Measurements from ENCODE around the gene HHIP.
"Not testable (repeated sequence)": the region's sequence is repeated elsewhere in the genome, so short reads cannot be mapped to it uniquely, and the experiment has no call there.

The HHIP gene

DNA sequence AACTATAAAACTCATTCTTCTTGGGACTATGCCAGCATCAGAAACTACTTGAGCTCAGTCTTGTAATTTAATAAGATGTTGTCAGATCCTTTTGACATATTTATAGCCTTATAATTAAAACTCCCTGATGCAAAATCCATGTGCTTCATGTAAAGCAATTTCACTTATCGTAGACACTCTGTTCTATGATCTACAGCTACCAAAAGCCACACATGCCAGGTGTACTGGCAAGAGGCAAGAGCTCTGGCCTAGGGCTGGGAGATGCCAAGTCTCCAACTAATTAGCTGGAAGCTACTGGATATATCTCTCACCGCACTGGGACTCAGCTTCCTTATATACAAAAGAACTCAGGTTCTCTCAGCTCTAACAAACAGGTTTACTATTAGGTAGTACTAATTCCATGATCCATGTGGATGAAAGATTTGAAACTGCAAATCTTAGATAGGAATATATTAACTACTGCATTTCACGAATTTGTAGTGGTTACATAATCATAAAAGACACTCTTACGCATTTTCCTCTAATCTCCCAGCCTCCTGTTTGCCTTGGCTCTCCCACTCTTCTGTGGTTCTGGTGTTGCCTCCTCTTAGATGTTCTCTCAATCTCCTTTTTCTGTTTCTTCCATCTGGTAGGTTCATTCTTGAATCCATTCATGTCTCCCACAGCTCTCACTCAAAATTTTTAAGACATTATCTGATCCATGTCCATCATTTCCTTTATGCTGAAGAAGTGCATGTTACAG lies 103.0 kb downstream of the HHIP start:
- no peak for DNase-seq (ENCODE audit: low read depth in 2 of 2)

DNA sequence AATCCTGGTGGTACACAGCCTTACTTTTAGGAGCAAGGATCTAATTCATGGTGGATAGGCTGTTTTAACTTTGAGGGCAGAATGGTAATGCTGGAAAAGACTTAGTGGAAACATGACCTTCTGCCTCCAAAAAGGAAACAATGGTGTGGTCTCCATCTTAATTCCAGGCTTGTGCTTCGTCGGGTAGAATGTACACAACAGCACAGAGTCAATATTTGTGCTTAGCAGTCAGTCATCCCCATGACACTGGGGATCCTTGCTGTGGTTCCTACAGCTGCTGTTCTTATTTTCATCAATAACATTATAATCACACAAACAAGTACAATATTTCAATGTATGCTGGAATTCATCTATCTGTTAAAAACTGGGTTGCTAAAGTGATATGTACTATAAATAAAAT lies 104.4 kb downstream of the HHIP start:
- DNase-seq (ENCODE audit: low read depth in 2 of 2) = no peak

DNA sequence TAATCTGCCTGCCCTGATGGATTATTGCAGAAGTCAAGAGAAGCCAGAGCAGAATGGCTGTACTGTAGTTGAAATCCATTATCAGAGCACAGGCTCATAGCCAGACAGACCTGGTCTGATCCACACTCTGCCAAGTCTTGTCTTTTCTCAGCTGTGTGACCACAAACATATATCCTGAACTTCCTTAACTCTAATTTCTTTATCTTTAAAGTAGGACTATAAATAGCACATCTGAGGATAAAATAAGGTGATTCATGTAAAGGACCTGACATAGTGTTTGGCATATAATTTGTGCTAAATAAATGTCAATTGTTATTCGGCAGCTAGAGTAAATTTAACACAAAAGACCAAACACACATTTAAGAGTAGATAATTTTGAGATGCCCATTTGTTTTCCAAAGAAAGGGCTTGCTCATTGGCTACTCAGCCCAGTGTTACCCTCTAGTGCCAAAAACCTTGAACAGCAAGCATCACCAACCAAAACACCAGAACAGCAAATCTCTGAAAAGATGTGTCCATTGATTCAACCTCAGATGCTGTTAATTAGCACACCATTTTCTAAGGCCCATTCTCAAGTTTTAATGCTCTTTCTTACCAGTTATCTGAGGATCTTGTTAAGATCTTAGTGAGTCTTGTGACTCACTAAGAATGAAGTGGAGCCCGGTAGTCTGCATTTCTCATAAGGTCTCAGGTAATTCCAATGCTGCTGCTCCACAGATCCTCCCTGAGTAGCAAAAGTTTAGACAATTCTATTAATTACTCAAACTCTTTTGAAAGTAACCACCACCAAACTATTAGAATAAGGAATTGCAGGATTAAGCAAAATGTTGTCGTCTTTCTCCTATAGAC lies 108.8 kb downstream of the HHIP start:
- no peak for DNase-seq (ENCODE audit: low read depth in 2 of 2)

DNA sequence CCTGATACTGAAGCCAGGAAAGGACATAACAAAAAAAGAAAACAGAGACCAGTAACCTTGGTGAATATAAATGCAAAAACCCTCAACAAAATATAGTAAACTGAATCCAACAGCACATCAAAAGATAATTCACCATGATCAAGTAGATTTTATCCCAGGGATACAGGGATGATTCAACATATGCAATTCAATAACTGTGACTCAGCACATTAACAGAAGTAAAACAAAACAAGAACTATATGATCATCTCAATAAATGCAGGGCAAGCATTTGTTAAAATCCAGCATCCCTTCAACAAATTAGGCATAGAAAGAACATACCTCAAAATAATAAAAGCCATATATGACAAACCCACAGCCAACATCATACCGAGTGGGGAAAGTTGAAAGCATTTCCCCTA lies 112.0 kb downstream of the HHIP start:
- no peak for DNase-seq (ENCODE audit: low read depth in 2 of 2)

DNA sequence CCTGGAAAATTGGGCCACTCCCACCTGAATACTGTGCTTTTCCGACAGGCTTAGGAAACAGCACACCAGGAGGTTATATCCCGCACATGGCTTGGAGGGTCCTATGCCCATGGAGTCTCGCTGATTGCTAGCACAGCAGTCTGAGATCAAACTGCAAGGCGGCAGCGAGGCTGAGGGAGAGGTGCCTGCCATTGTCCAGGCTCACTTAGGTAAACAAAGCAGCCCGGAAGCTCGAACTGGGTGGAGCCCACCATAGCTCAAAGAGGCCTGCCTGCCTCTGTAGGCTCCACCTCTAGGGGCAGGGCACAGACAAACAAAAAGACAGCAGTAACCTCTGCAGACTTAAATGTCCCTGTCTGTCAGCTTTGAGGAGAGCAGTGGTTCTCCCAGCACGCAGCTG lies 122.9 kb downstream of the HHIP start:
- not testable (repeated sequence) for DNase-seq (ENCODE audit: low read depth in 2 of 2)

DNA sequence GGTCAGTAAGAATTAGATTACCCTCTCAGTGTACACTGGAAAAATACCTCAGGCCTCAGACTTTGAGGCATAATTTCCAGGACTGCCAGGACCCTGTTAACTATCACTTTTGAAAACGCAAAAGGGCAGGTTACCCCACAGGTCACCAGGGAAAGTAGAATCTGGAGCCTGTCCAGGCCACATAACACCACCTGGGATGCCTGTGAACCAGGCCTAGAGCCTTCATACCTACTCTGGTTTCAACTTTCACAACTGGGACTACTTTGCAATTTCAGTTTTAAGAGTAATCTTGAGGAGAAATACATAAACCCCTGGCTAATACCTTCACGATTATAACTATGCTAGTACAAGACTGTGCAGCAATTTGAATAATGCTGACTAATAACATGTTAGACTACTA lies 132.4 kb downstream of the HHIP start:
- DNase-seq (ENCODE audit: low read depth in 2 of 2) = no peak

DNA sequence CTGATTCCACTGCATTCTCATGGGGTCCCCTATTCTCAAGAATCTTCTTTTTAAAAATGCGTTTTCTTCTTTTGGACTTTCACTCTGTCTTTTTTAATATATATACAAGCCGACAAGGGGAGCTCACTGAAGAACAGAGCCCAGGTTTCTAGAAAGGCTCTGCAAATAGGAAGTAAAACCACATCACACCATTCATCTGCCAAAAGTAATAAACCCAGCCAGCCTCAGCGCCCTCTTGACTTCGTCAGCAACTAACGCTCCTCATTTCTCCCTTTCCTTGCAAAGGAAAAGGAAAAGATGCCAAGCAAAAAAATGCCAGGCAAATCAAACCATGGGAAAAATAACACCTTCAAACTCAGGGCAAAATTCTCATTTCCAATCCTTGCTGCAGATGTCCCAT lies 136.4 kb downstream of the HHIP start:
- DNase-seq (ENCODE audit: low read depth in 2 of 2) = no peak

DNA sequence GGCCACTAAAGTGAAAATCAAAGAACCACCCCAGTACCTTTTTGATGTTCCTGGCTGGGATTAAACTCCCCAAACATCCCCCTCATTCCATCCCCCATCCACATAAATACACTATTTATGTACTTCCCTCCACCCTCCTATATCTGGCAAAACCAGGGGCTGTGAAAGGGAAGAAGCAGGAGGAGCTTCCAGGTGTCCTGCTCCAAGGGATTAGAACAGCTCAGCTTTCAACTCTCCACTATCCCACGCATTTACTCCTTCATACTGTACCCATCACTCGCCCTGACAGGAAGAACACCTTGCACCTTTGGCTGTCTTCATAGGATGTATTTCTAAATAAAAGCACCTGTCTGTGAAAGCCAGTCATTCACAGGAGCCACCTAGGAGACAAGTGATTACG lies 140.0 kb downstream of the HHIP start:
- DNase-seq (ENCODE audit: low read depth in 2 of 2) = no peak

DNA sequence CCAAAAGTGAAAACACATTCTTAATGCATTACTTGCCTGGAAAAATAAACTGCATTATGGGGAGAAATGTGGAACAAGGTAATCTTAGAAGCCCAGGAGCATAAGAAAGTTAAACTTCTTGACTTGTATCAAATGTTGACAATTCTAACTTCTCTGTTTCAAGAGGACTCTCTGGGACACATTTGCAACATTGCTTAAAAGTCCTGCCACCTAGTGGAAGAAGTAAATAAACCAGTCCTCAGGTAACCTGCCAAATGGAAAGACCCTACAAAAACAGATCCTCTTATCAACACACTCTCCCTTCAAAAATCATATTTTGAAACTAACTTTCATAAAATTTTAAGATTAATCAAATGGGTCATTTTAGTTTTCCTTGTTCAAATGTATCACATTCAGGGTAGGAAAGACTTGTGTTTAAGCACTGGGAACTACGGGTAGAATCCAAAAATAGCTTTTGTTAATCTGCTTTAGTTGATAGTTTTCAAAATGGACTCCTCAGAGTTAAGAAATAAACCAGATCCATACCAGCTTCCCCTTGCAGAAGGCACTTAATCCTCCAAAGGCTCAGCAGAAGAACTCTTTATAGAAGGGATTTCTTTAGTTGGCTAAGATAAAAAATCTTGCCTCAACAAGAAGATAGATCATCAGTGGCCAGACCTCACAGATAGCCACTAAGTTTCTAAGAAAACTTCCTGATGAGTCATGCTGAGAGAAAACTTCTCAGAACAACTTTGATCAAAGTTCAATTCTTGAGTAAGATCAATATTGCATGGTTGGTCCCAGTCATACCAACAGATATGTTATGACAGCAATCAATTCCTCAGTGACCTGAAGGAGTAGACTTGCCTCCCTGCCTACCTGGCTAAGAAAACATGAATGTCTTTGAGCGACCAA lies 141.7 kb downstream of the HHIP start:
- peak; percentile 13 to 15 for DNase-seq (ENCODE audit: low read depth in 2 of 2)

DNA sequence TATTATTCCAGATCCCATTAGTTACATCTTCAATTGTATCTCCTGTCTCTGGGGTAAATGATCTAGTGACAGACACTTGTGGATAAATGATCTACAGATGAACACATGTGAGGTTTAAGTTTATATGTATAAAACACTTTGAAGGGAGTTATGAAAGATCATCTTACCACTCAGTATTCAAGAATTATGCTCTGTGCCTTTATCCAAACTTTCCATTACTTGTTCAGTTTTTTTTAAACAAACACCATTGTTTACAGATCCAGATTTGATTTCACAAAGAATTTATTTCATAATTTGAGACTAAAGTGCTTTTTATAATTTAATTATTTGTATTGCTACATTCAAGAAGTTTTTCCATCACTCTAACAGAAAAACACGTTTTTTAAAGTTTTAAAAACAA lies 142.5 kb downstream of the HHIP start:
- no peak for DNase-seq (ENCODE audit: low read depth in 2 of 2)

DNA sequence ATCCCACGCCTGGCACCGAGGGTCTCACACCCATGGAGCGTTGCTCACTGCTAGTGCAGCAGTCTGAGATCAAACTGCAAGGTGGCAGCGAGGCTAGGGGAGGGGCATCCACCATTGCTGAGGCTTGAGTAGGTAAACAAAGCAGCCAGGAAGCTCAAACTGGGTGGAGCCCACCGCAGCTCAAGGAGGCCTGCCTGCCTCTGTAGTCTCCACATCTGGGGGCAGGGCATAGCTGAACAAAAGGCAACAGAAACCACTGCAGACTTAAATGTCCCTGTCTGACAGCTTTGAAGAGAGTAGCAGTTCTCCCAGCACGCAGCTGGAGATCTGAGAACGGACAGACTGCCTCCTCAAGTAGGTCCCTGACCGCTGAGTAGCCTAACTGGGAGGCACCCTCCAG lies 146.0 kb downstream of the HHIP start:
- not testable (repeated sequence) for DNase-seq (ENCODE audit: low read depth in 2 of 2)
